Mesangial cell (primary cell): ENCODE results near the gene ARID1B. TPM values are rescaled to one million over a fixed set of nuclear protein-coding genes. Genes with fewer than 3 reads are reported as not detected.

Experiments
- total RNA-seq: library from RNA; depleted of rRNA; stranded (reverse); fragments of >200 nt; gene quantifications from 2 replicates; pipeline ENCODE4 v1.2.3, GENCODE V29; 2015

Gene ARID1B
- total RNA-seq, result 26.9 and 34.5 TPM in 2 replicates

GRCh38 chr6:156776840-156777576 lies at the start of gene ARID1B:
Gene ARID1B, plus strand, starts transcription at chr6:156777378. Its CDS starts 303 bp downstream, at chr6:156777681.

